OCI-LY3 (cell line): ENCODE data around the gene NDUFS8.

ENCODE experiments used
- H2AFZ ChIP-seq: fragments of 200-600, 300-600 bp; shearing (Covaris generic); 2 replicates; pipeline ENCODE4 v1.6.0; 2014; ENCODE audit warnings: antibody characterized with exemption, low read depth, low read length
- H3K27ac ChIP-seq: fragments of 200-600, 300-600 bp; sonication (generic); 2 replicates; pipeline ENCODE4 v1.5.1; 2014; ENCODE audit warnings: mild to moderate bottlenecking, low read length, moderate library complexity, mixed read lengths
- H3K27me3 ChIP-seq: fragments of 200-600, 300-600 bp; sonication (generic); 2 replicates; pipeline ENCODE4 v1.6.1; 2014; ENCODE audit warnings: low read depth, low read length, mixed read lengths
- H3K36me3 ChIP-seq: fragments of 200-600, 300-600 bp; sonication (generic); replicated peaks from 2 replicates; pipeline ENCODE3; 2014; ENCODE audit warnings: low read depth, low read length, mixed read lengths
- H3K4me1 ChIP-seq: fragments of 300-600, 200-600 bp; sonication (generic); 2 replicates; pipeline ENCODE4 v1.6.1; 2014; ENCODE audit warnings: low read length, mixed read lengths
- H3K4me2 ChIP-seq: fragments of 200-600, 300-600 bp; sonication (generic); 2 replicates; pipeline ENCODE4 v1.6.1; 2014; ENCODE audit warnings: low read length, mixed read lengths
- H3K4me3 ChIP-seq: fragments of 300-600, 200-600 bp; sonication (generic); 2 replicates; pipeline ENCODE4 v1.5.1; 2014; ENCODE audit warnings: antibody characterized with exemption, mild to moderate bottlenecking, low read length, moderate library complexity
- H3K79me2 ChIP-seq: fragments of 300-600, 200-600 bp; shearing (Covaris generic); 2 replicates; pipeline ENCODE4 v1.6.1; 2014; ENCODE audit warnings: mild to moderate bottlenecking, low read length, mixed read lengths
- H3K9ac ChIP-seq: fragments of 300-600, 200-600 bp; shearing (Covaris generic); 2 replicates; pipeline ENCODE4 v1.6.0; 2014; ENCODE audit warnings: mild to moderate bottlenecking, low read length, moderate library complexity
- H3K9me3 ChIP-seq: fragments of 200-600, 300-600 bp; shearing (Covaris generic); 2 replicates; pipeline ENCODE4 v1.6.1; 2014; ENCODE audit warnings: low read length, mixed read lengths; ENCODE audit not compliant: insufficient read depth
- H4K20me1 ChIP-seq: fragments of 200-600, 300-600 bp; sonication (generic); 2 replicates; pipeline ENCODE4 v1.6.1; 2016; ENCODE audit warnings: low read length, mixed read lengths; ENCODE audit not compliant: insufficient read depth
- CTCF ChIP-seq: fragments of 200-600, 300-600 bp; sonication (generic); IDR thresholded peaks from 2 replicates; pipeline ENCODE4 v1.5.1; 2014; ENCODE audit warnings: antibody characterized with exemption, low read length, low read depth
- EZH2phosphoT487 ChIP-seq: fragments of 200-600 bp; shearing (Covaris generic); IDR thresholded peaks from 2 replicates; pipeline ENCODE4 v1.6.1; 2018; ENCODE audit warnings: antibody characterized with exemption, mixed run types, low read depth

NDUFS8 gene

DNA sequence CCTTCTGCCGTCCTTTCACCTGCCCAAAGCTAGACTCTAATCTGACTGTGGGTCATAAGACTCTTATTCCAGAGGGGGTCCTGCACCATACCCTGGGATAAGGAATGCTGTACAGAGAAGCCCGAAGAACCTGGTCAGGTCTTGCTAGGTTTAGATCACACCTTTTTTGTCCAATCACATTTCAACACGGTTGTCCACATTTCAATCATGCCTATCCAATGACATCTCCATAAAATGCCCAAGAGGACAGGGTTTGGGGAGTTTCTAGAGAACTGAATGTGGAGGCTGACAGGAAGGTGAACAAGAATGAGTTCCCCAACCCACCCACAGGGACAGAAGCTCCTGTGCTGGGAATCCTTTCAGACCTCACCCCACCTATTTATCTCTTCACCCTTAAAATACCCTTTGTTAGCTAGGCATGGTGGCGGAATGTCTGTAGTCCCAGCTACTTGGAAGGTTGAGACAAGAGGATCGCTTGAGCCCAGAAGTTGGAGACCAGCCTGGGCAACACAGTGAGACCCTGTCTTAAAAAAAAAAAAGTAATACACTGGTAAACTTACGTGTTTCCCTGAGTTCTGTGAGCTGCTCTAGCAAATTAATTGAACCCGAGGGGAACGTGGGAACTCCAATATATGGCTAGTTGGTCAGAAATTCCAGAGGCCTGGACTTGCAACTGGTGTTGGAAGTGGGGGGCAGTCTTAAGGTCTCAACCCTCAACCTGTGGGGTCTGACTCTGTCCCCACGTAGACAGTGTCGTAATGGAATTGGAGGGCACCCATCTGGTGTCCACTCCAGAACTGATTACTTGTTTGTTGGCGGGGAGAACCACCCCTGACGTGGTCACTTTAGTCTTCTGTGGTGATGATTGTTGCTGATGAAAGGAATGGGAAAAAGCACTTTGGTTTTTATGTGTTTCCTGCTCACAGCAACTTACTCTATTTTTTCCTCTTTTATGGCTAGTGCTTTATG lies 26.1 kb downstream of the NDUFS8 start:
- Histone ChIP-seq H3K79me2 (no peaks in the 10 kb centered on the region), H3K4me1 (no peaks in the 10 kb centered on the region), H3K4me2 (no peak overlapping the region), H2AFZ (no peak overlapping the region), H3K27ac (no peak overlapping the region), H4K20me1 (peaks cover 8% of the 10 kb centered on the region), H3K27me3 (no peaks in the 10 kb centered on the region), H3K9ac (no peak overlapping the region), H3K4me3 (no peak overlapping the region), H3K36me3 (peaks cover 43% of the 10 kb centered on the region), H3K9me3 (no peaks in the 10 kb centered on the region)
- no peak for TF ChIP-seq CTCF
- TF ChIP-seq EZH2phosphoT487 = no peak

DNA sequence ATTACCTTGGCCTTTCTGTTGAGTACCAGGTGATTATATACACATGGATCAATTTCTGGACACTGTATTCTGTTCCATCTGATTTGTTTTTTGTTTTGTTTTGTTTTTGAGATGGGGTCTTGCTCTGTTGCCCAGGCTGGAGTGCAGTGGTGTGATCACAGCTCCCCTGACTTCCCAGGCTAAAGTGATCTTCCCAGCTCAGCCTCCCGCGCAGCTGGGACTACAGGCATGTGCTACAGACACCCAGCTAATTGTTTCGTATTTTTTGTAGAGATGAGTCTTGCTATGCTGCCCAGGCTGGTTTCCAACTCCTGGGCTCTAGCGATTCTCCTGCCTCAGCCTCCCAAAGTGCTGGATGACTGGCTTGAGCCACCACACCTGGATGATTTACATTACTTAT lies 27.3 kb downstream of the NDUFS8 start:
- peaks cover 46% of the 10 kb centered on the region for H3K36me3 ChIP-seq
- H3K4me1 ChIP-seq = no peaks in the 10 kb centered on the region

GRCh38 chr11:68061508-68061907 lies 31.0 kb downstream of the NDUFS8 start:
- Histone ChIP-seq H3K4me1 (no peaks in the 10 kb centered on the region), H3K27ac (no peak overlapping the region), H3K9ac (no peak overlapping the region), H3K4me2 (no peak overlapping the region), H3K79me2 (no peaks in the 10 kb centered on the region), H3K36me3 (peaks cover 57% of the 10 kb centered on the region), H3K9me3 (no peaks in the 10 kb centered on the region), H4K20me1 (no peaks in the 10 kb centered on the region; the same call in 1 of the 2 replicates), H3K4me3 (no peak overlapping the region), H2AFZ (no peak overlapping the region), H3K27me3 (no peaks in the 10 kb centered on the region)
- TF ChIP-seq EZH2phosphoT487 (no peak), CTCF (no peak)

More for the DNA sequence above, 27.3 kb downstream of the NDUFS8 start:
- TF ChIP-seq CTCF (no peak), EZH2phosphoT487 (no peak)
- Histone ChIP-seq H2AFZ (no peak overlapping the region), H3K9me3 (no peaks in the 10 kb centered on the region), H3K9ac (no peak overlapping the region), H3K27ac (no peak overlapping the region), H4K20me1 (peaks cover 5% of the 10 kb centered on the region), H3K27me3 (no peaks in the 10 kb centered on the region), H3K4me2 (no peak overlapping the region), H3K79me2 (no peaks in the 10 kb centered on the region), H3K4me3 (no peak overlapping the region)

DNA sequence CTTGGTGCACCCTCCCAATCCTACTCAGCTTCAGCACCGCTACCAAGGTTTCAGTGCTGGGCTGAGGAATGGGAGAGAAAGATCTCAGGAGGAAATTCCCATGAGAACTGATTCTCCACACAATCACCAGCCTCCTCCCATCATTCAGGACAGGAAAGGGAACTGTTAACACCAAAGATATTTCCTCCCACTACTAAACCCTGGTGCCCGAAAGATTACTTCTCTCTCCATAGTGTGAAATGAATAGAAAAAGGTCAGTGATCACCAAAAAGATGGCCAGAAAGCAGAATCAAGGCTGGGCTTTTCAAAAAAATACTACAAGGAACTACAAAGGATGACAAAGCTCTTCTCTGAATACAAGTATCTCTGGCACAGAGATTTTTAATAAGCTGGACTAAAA lies 34.4 kb downstream of the NDUFS8 start:
- no peak overlapping the region for H3K4me3 ChIP-seq
- H3K79me2 ChIP-seq = no peaks in the 10 kb centered on the region
- no peak for TF ChIP-seq CTCF
- TF ChIP-seq EZH2phosphoT487 = no peak
- no peak overlapping the region for H3K9ac ChIP-seq
- H3K27ac ChIP-seq = no peak overlapping the region
- no peaks in the 10 kb centered on the region for H3K27me3 ChIP-seq
- H3K9me3 ChIP-seq = no peaks in the 10 kb centered on the region
- peaks cover 58% of the 10 kb centered on the region for H3K36me3 ChIP-seq
- H3K4me1 ChIP-seq = no peaks in the 10 kb centered on the region
- H2AFZ ChIP-seq = no peak overlapping the region
- H3K4me2 ChIP-seq = no peak overlapping the region
- H4K20me1 ChIP-seq = no peaks in the 10 kb centered on the region; the same call in 1 of the 2 replicates
